GM18526 (cell line): ENCODE data around the gene TRABD.
A peak's percentile ranks its signal among the peaks of the same experiment; 100 is the strongest.

Experiments
- POLR2A ChIP-seq: IDR thresholded peaks from 3 replicates; pipeline ENCODE4 v1.6.1; 2011; ENCODE audit not compliant: insufficient read length; ENCODE audit errors: extremely low read depth

The TRABD gene

GRCh38 chr22:50225200-50225969 is 39.7 kb downstream of the TRABD start:
- TF ChIP-seq POLR2A = no peak

GRCh38 chr22:50226063-50226874 is 40.6 kb downstream of the TRABD start:
- no peak for TF ChIP-seq POLR2A

DNA sequence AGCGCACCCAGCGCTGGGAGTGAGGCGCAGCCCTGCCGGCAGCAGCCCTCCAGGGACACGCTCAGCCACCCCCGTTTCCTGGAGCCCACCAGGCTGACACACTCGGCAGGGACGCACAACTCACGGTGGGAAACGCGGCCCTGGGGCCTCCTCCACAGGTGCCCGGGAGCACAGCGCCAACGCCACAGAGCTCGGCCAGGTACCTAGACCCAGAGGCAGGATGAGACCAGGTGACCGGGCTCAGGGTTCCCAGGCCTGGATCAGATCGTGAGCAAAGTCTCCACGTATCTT is 41.1 kb downstream of the TRABD start:
- no peak for TF ChIP-seq POLR2A

- no peak for TF ChIP-seq POLR2A
Observed at GRCh38 chr22:50227579-50228215, 42.0 kb downstream of the TRABD start.

DNA sequence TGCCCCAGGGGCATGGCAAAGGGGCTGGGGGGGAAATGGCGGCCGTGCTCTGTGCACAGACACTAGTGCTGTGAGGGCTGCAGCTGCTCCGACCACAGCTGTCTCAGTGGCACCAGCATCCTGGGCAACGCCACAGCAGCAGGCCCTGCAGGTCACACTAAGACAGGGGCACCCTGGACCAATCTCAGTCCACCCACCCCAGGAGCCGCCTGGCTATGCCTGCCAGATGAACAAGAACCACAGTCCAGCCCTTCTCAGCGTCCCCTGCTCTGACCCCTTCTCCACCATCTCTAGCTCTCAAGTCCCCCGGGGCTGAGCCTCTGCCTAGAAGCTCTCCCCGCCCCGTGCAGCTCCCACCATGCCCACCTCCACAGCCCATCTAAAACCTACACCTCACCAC is 42.7 kb downstream of the TRABD start:
- no peak for TF ChIP-seq POLR2A

GRCh38 chr22:50229370-50229769 is 43.7 kb downstream of the TRABD start:
- TF ChIP-seq POLR2A = no peak

DNA sequence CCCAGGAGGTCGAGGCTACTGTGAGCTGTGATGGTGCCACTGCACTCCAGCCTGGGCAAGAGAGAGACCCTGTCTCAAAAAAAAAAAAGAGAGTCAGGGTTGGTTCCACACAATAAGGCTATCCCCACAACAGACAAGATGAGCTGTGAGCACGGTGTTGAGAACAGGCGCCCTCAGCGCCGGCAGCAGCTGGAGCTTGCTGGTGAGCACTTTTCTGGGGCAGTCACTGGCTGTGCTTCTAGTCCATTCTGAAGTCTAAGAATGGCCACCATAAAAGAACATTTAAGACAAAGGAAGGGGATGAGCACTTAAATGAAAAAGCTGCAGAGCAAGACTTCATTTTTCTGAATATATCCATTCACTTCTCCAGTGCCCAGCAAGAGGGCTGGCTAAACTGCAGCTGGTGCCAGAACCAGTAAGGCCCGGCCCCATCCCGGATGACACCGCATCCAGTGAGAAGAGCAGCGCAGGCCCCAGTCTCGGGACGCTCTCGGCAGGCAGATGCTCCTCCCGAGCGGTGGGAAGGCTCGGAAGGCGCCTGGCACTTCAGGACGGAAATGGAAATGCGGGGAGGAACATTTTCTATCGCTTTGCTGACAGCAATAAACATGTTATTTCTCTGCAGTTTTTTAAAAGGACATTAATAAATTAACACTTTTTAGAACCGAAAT is 46.9 kb downstream of the TRABD start:
- no peak for TF ChIP-seq POLR2A

DNA sequence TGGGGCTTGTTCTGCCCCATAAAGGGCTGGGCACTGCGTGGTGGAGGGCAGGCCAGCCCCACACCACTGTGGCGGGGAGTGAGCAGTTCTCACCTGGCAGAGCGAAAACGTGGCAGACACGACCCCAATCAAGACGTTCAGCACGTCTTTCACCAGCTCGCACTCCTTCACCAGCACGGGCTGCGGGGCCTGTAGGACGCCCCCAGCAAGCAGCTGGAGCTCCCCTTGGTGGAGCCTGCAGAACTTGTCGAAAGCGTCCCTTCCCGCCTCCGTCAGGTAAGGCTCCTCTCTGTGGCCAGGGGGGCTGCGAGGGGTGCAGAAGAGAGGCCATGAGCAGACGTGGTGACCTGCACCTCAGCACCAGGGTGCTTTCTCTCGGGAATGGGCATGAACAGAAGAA is 47.5 kb downstream of the TRABD start:
- no peak for TF ChIP-seq POLR2A

DNA sequence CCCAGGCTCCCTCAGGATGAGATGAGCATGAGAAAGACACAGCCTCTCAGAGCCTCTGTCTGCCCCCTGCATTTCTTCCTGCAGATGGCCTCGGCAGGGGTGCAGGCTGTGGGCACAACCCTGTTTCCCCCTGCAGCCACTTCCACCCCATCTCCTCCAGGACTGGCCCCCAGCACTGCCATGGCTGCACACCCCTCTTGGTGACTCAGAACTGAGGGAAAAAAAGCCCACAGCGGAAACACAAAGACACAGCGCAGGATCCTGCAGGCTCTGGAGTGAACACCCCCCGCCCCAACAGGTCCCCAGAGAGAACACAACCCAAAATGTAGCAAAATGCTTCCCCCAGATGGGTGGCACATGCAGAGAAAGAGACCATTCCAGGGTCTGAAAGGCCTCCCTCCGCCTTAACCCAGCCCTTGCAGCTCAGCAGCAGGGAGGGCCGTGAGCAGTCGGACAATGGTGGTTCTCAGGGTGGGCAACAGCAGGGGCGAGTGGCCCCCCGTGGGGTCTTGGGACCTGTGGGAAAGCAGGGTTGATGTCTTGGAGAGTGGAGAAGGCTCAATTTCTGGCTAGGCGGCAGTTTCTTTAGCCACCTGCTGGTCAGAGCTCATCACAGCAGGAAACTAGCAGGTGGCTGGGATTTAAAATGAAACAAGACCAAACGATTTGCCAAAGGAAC is 51.2 kb downstream of the TRABD start:
- no peak for TF ChIP-seq POLR2A

DNA sequence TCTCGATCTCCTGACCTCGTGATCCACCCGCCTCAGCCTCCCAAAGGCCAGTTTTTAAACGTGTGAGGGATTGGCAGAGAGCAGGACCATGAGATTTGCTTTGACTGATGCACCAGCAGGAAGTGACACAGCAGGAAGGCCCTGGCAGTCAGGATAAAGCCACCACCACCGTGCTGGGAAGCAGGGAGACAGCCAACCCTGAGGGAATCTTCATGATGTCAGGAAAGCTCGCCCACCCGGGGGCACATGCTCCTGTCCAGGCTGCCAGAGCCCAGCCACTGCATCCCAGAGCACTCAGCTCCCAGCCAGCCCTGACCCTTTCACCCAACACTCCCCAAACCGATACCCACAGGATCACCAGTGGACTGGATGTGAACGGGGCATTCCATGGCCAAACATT is 53.0 kb downstream of the TRABD start:
- TF ChIP-seq POLR2A = no peak

DNA sequence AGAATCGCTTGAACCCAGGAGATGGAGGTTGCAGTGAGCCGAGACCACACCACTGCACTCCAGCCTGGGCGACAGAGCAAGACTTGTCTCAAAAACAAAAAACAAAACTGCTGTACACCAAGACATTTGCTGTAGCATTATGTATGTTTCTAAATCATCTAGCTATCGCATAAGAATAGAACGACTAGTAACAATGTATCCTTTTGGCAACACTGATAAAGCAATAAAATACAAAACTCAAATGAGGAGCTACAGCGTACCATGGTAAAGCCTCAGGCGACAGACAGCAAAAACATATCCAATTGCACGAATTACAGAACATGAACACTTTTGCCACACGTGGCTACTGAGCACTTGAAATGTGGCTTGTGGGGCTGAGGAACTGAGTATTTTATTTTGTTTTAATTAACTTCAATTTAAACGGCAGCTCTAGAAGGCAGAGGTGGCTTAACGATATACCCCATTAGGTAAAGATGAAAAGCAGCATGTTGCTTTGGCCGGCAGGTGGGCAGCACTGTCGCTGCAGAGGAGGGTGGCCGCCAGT is 56.8 kb downstream of the TRABD start:
- TF ChIP-seq POLR2A = no peak

GRCh38 chr22:50243685-50244419 is 58.1 kb downstream of the TRABD start:
- TF ChIP-seq POLR2A = no peak

DNA sequence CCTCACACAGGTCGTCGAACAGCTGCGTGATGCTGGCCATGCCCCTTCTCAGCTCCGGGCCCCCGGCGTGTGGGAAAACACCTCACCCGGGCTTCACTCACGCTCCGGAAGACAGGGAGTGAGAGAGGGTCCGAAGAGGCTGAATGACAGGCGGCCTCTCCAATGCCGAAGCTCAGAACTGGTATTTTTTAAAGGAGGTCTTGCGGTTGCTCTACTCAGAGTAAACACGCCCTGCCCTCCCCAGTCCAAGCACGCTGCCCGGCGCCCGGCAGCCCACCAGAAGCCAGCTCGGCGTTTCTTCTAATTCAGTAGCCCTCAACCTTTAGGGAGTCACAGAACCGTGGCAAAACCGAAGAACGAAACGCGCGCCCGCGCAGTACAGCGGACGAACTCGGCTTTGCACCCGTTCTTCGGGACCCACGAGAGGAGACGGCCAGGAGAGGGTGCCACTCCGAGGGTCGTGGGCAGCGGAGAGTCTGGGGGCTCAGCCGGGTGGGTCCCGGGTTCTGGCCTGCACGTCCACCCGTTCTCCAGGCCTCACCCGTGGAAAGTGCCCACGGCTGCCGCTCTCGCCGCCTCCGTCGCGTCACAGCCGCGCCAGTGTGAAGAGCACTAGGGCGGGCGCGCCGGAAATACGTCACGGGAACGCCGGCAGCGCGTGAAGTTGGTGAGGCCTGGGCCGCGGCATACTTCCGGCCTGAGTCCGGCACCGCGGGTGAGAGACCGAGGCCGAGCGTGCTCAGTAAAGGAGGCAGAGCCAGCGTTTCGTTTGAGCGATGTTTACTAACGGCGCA is 58.9 kb downstream of the TRABD start, which contains the start of gene TUBGCP6:
TUBGCP6 (minus strand) TSS at position 604 of the 794 bp plus-strand sequence; CDS start at position 40, 564 bp downstream.
- peak; percentile 93 for TF ChIP-seq POLR2A
